ENCODE results near the gene PIP5K1B. TPM values are rescaled to one million over a fixed set of nuclear protein-coding genes. Genes with fewer than 3 reads are reported as not detected.

PIP5K1B gene
- total RNA-seq, 1 experiment from 2014 or later, result 0.16 TPM

DNA sequence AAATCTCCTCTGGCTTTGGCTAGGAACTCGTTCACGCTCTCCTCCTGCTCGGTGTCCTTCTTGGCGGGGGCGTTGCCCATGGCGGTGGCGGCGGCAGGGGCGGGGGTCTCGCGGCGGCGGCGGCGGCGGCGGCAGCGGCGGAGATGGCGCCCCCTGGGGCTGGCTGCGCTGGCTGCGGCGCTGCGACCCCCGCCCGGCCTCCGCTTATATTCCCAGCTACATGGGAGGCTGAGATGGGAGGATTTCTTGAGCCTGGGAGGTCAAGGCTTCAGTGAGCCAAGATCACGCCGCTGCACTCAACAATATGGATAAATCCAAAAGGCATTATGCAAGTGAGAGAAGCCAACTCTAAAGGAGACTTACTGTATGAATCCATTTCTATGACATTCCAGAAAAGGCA is 309.0 kb downstream of the PIP5K1B start, which contains the start of gene PRKACG:
Gene PRKACG, minus strand, starts transcription at position 101 of the 400 bp plus-strand sequence. Its CDS starts 21 bp downstream, at position 80.
- Mint-ChIP-seq H3K27me3 (ENCODE audit: insufficient read depth, unreplicated experiment) (peaks cover 32% of the 10 kb centered on the region), H3K27ac (ENCODE audit: low read depth, unreplicated experiment) (no peak within 1 kb of the TSS), H3K4me3 (ENCODE audit: unreplicated experiment) (no peak within 1 kb of the TSS), H3K36me3 (ENCODE audit: insufficient read depth, unreplicated experiment) (no peaks in the 10 kb centered on the region), H3K9me3 (ENCODE audit: unreplicated experiment) (no peaks in the 10 kb centered on the region), H3K4me1 (ENCODE audit: insufficient read depth, unreplicated experiment) (no peaks in the 10 kb centered on the region)
- no TSS peak for BruUV-seq (replicated peaks)
- intact Hi-C loops (cut with micrococcal nuclease), result no loop called here
- no peak for DNase-seq (ENCODE audit: unreplicated experiment)
- TF ChIP-seq, protein P1, sequence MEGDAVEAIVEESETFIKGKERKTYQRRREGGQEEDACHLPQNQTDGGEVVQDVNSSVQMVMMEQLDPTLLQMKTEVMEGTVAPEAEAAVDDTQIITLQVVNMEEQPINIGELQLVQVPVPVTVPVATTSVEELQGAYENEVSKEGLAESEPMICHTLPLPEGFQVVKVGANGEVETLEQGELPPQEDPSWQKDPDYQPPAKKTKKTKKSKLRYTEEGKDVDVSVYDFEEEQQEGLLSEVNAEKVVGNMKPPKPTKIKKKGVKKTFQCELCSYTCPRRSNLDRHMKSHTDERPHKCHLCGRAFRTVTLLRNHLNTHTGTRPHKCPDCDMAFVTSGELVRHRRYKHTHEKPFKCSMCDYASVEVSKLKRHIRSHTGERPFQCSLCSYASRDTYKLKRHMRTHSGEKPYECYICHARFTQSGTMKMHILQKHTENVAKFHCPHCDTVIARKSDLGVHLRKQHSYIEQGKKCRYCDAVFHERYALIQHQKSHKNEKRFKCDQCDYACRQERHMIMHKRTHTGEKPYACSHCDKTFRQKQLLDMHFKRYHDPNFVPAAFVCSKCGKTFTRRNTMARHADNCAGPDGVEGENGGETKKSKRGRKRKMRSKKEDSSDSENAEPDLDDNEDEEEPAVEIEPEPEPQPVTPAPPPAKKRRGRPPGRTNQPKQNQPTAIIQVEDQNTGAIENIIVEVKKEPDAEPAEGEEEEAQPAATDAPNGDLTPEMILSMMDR (IDR thresholded peaks at IDR 0.05; ENCODE audit: unreplicated experiment), result no peak
- ChIA-PET CTCF (interaction anchor here (2.2 to 2.7 kb wide), 2 partner anchors 14 kb away, joined by 11 to 14 read pairs; no protein-coding TSS in a partner anchor), POLR2A (interaction anchor here (0.5 kb wide), 1 partner anchor 239 kb away, joined by 3 read pairs; no protein-coding TSS in a partner anchor)

DNA sequence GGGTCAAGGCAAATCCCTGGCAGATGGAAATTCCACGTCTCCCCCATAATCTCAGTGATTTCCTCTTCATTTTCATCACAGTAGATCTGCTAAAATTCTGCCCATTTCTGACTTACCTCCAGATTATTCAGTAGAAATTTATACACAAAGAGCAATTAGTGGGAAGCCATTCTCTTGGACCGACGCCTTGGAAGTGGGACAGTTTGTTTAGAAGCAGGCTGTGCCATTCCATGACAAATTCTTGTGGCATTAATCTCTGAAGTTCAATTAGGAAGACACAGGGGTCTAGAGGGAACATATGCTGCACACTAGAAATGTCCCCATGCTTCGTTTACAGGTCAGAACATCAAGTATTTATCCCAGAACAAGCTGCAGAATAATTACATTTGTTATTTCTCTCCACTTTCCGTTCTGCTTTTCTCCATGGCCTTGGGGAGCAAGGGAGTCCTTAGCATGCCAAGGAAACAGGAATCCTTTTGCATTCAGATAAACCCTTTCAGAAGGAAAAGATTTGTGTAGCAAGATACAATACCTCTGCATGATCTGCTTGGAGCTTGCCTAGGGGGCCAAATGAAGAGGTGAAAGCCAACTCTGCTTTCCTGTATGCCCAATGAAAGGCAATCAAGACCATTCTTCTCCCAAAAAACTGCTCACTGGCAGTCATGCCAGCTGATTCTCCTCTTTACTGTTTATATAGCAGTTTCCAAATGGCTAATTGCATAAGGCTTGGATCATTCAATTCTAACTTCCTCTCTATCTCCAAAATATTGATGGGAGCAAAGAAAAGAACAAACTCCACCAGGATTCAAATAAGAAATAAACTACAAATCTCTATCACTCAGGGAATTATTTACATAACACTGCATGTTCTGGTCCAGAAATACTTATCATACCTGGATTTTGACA is 311.4 kb downstream of the PIP5K1B start:
- Mint-ChIP-seq H3K4me1 (ENCODE audit: insufficient read depth, unreplicated experiment) (no peaks in the 10 kb centered on the region), H3K27ac (ENCODE audit: low read depth, unreplicated experiment) (no peak overlapping the region), H3K9me3 (ENCODE audit: unreplicated experiment) (no peaks in the 10 kb centered on the region), H3K4me3 (ENCODE audit: unreplicated experiment) (no peak overlapping the region), H3K36me3 (ENCODE audit: insufficient read depth, unreplicated experiment) (no peaks in the 10 kb centered on the region), H3K27me3 (ENCODE audit: insufficient read depth, unreplicated experiment) (peaks cover 40% of the 10 kb centered on the region)
- intact Hi-C loops (cut with micrococcal nuclease), result no loop called here
- CTCF ChIA-PET, result interaction anchor here (0.5 to 1.4 kb wide), 7 partner anchors 8 to 1148 kb away, joined by 3 to 6 read pairs (median 3); no protein-coding TSS in a partner anchor
- TF ChIP-seq, protein P1 (IDR thresholded peaks at IDR 0.05; ENCODE audit: unreplicated experiment), result no peak
- BruUV-seq (replicated peaks), result no TSS peak
- DNase-seq (ENCODE audit: unreplicated experiment), result no peak
- POLR2A ChIA-PET, result no interaction called here

DNA sequence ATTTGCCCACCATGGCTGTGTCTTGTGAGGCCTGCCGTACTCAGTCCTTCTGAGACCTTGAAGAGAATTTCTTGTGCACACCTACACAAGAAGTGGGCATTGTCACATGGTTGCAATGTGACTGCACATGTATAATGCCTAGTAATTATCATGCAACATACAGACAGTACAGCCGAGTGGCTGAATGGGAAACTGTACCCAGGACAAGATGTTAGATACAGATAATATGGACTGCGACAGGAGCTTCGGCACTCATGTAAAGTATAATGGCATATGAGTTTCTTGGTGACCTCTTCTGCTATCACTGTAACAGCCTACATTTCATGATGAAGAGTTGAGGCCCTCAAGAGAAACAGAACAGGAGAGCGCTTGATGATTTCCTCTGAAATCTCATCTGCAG is 313.7 kb downstream of the PIP5K1B start:
- TF ChIP-seq, protein P1 (IDR thresholded peaks at IDR 0.05; ENCODE audit: unreplicated experiment), result no peak
- ChIA-PET CTCF (interaction anchor here (0.9 to 2.1 kb wide), 5 partner anchors 9 to 197 kb away, joined by 3 to 10 read pairs (median 7); partner anchors contain the start of gene FXN), POLR2A (no interaction called here)
- Mint-ChIP-seq H3K36me3 (ENCODE audit: insufficient read depth, unreplicated experiment) (no peaks in the 10 kb centered on the region), H3K27ac (ENCODE audit: low read depth, unreplicated experiment) (no peak overlapping the region), H3K27me3 (ENCODE audit: insufficient read depth, unreplicated experiment) (peaks cover 44% of the 10 kb centered on the region), H3K4me3 (ENCODE audit: unreplicated experiment) (no peak overlapping the region), H3K9me3 (ENCODE audit: unreplicated experiment) (no peaks in the 10 kb centered on the region), H3K4me1 (ENCODE audit: insufficient read depth, unreplicated experiment) (peaks cover under 1% of the 10 kb centered on the region)
- BruUV-seq (replicated peaks), result no TSS peak
- intact Hi-C loops (cut with micrococcal nuclease), result no loop called here
- no peak for DNase-seq (ENCODE audit: unreplicated experiment)

DNA sequence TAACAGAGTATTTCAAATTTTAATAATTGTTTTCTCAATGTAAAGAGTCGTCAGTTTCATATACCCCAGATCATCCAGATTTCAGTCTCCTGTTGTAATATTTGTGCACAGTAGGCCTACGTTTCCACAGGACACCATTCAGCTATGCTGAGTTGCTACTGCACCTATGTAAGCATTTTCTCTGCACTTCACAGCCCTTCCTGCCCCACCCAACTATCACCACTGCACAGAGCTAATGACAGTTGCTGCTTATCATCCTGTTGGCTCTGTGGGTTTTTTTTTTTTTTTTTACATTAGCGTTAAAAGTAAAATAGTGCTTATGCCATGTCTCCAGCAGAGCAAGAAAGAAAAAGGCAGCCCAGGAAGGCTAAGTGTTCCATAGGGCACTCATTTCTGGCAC is 314.8 kb downstream of the PIP5K1B start:
- DNase-seq (ENCODE audit: unreplicated experiment), result no peak
- Mint-ChIP-seq H3K27ac (ENCODE audit: low read depth, unreplicated experiment) (no peak overlapping the region), H3K27me3 (ENCODE audit: insufficient read depth, unreplicated experiment) (peaks cover 52% of the 10 kb centered on the region), H3K36me3 (ENCODE audit: insufficient read depth, unreplicated experiment) (no peaks in the 10 kb centered on the region), H3K4me3 (ENCODE audit: unreplicated experiment) (no peak overlapping the region), H3K9me3 (ENCODE audit: unreplicated experiment) (no peaks in the 10 kb centered on the region), H3K4me1 (ENCODE audit: insufficient read depth, unreplicated experiment) (peaks cover 6% of the 10 kb centered on the region)
- TF ChIP-seq, protein P1 (IDR thresholded peaks at IDR 0.05; ENCODE audit: unreplicated experiment), result no peak
- ChIA-PET POLR2A (interaction anchor here (0.6 kb wide), 1 partner anchor 1064 kb away, joined by 3 read pairs; no protein-coding TSS in a partner anchor), CTCF (interaction anchor here (0.6 to 2.1 kb wide), 6 partner anchors 8 to 511 kb away, joined by 3 to 10 read pairs (median 6); partner anchors contain the start of gene FXN)
- intact Hi-C loops (cut with micrococcal nuclease), result no loop called here
- BruUV-seq (replicated peaks), result no TSS peak

Data from MCF 10A (cell line).